Measurements from ENCODE around the gene TLE3. TPM values are rescaled to one million over a fixed set of nuclear protein-coding genes. Genes with fewer than 3 reads are reported as not detected.

The TLE3 gene
- total RNA-seq, 3 donors from 2014 or later: 67.0 to 73.9 (median 73.4) TPM

- H3K36me3 ChIP-seq: no peaks in the 10 kb centered on the region
- intact Hi-C loops (cut with DNase I; ENCODE audit: low total_unique reads): no loop called here
- H3K9me3 ChIP-seq: no peaks in the 10 kb centered on the region
- no peak overlapping the region for H3K27ac ChIP-seq
- TF ChIP-seq, protein P1, sequence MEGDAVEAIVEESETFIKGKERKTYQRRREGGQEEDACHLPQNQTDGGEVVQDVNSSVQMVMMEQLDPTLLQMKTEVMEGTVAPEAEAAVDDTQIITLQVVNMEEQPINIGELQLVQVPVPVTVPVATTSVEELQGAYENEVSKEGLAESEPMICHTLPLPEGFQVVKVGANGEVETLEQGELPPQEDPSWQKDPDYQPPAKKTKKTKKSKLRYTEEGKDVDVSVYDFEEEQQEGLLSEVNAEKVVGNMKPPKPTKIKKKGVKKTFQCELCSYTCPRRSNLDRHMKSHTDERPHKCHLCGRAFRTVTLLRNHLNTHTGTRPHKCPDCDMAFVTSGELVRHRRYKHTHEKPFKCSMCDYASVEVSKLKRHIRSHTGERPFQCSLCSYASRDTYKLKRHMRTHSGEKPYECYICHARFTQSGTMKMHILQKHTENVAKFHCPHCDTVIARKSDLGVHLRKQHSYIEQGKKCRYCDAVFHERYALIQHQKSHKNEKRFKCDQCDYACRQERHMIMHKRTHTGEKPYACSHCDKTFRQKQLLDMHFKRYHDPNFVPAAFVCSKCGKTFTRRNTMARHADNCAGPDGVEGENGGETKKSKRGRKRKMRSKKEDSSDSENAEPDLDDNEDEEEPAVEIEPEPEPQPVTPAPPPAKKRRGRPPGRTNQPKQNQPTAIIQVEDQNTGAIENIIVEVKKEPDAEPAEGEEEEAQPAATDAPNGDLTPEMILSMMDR (IDR thresholded peaks at IDR 0.05): no peak
- TF ChIP-seq POLR2AphosphoS5 (IDR thresholded peaks at IDR 0.05) (no peak), POLR2A (IDR thresholded peaks at IDR 0.05) (no peak)
- DNase-seq (ENCODE audit: low spot score in 2 of 2): no peak
- no peaks in the 10 kb centered on the region for H3K27me3 ChIP-seq
- no peak overlapping the region for H3K4me3 ChIP-seq
- no peaks in the 10 kb centered on the region for H3K4me1 ChIP-seq
Measured at GRCh38 chr15:70031713-70032112, 66.0 kb downstream of the TLE3 start.

- H3K27me3 ChIP-seq: no peaks in the 10 kb centered on the region
- H3K36me3 ChIP-seq: no peaks in the 10 kb centered on the region
- H3K4me3 ChIP-seq: no peak overlapping the region
- no peaks in the 10 kb centered on the region for H3K9me3 ChIP-seq
- no peaks in the 10 kb centered on the region for H3K4me1 ChIP-seq
- DNase-seq (ENCODE audit: low spot score in 2 of 2): no peak
- no peak for TF ChIP-seq POLR2AphosphoS5 (IDR thresholded peaks at IDR 0.05)
- TF ChIP-seq, protein P1 (IDR thresholded peaks at IDR 0.05): no peak
- H3K27ac ChIP-seq: no peak overlapping the region
- intact Hi-C loops (cut with DNase I; ENCODE audit: low total_unique reads): no loop called here
Measured at GRCh38 chr15:70031261-70031660, 66.5 kb downstream of the TLE3 start.

- H3K27ac ChIP-seq: no peak overlapping the region
- TF ChIP-seq, protein P1 (IDR thresholded peaks at IDR 0.05): no peak
- TF ChIP-seq POLR2A (IDR thresholded peaks at IDR 0.05) (no peak), POLR2AphosphoS5 (IDR thresholded peaks at IDR 0.05) (no peak)
- intact Hi-C loops (cut with DNase I; ENCODE audit: low total_unique reads): no loop called here
- H3K27me3 ChIP-seq: no peaks in the 10 kb centered on the region
- H3K9me3 ChIP-seq: no peaks in the 10 kb centered on the region
- H3K4me1 ChIP-seq: no peaks in the 10 kb centered on the region
- no peak for DNase-seq (ENCODE audit: low spot score in 2 of 2)
- no peak overlapping the region for H3K4me3 ChIP-seq
- no peaks in the 10 kb centered on the region for H3K36me3 ChIP-seq
Measured at GRCh38 chr15:70030851-70031250, 66.9 kb downstream of the TLE3 start.

DNA sequence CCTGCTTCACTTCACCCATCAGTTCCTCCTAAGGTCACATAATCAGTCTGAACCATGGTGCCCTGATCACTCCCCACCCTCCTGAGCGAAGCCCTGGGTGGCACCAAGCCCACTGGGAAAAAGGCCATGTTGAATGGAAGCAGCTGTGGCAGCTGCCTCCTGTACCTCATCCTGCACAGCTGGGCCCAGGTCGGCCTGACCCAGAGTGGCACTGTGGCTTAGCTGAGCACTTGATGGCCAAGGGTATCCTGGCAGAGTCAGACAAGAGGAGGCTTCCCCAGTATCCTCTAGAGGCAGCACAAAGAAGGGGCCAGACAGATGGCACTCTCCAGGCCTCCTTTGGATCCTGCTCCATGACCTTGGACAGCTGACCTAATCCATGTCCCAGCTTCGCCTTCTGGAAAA is 68.4 kb downstream of the TLE3 start:
- DNase-seq (ENCODE audit: low spot score in 2 of 2): peak in 1 of 2 donors; percentile 44
- H3K27ac ChIP-seq: no peak overlapping the region
- H3K9me3 ChIP-seq: no peaks in the 10 kb centered on the region
- H3K4me3 ChIP-seq: no peak overlapping the region
- no peaks in the 10 kb centered on the region for H3K27me3 ChIP-seq
- no peaks in the 10 kb centered on the region for H3K36me3 ChIP-seq
- TF ChIP-seq POLR2AphosphoS5 (IDR thresholded peaks at IDR 0.05) (no peak), POLR2A (IDR thresholded peaks at IDR 0.05) (no peak)
- TF ChIP-seq, protein P1 (IDR thresholded peaks at IDR 0.05): no peak
- intact Hi-C loops (cut with DNase I; ENCODE audit: low total_unique reads): no loop called here
- peaks cover 3 to 8% of the 10 kb centered on the region in 2 donors for H3K4me1 ChIP-seq

GRCh38 chr15:70027518-70027917 is 70.2 kb downstream of the TLE3 start:
- Histone ChIP-seq H3K9me3 (no peaks in the 10 kb centered on the region), H3K27me3 (no peaks in the 10 kb centered on the region), H3K36me3 (no peaks in the 10 kb centered on the region), H3K4me3 (no peak overlapping the region), H3K4me1 (peaks cover 15 to 24% of the 10 kb centered on the region in 2 donors), H3K27ac (no peak overlapping the region)
- TF ChIP-seq, protein P1 (IDR thresholded peaks at IDR 0.05): no peak
- TF ChIP-seq POLR2AphosphoS5 (IDR thresholded peaks at IDR 0.05) (no peak), POLR2A (IDR thresholded peaks at IDR 0.05) (no peak)
- DNase-seq (ENCODE audit: low spot score in 2 of 2): peak in 1 of 2 donors; percentile 6
- intact Hi-C loops (cut with DNase I; ENCODE audit: low total_unique reads): no loop called here
